PFSK-1 (cell line): ENCODE measurements around the gene CUL5.

Source experiments
- TAF1 ChIP-seq: IDR thresholded peaks from 2 replicates; pipeline ENCODE4 v1.6.1; 2012; ENCODE audit warnings: low read length, control low read depth, borderline replicate concordance; ENCODE audit not compliant: insufficient read depth
- TF ChIP-seq, protein P1 (sequence below), 2 experiments: IDR thresholded peaks; 2 replicates each; pipeline versions ENCODE4 v1.6.1 to v1.8.0; 2011 to 2012; ENCODE audit warnings: low read depth in 2 of 2, low read length in 2 of 2, control low read depth in 1 of 2, inconsistent platforms in 1 of 2, mild to moderate bottlenecking in 1 of 2, moderate library complexity in 1 of 2; ENCODE audit not compliant: insufficient read depth in 1 of 2

DNA sequence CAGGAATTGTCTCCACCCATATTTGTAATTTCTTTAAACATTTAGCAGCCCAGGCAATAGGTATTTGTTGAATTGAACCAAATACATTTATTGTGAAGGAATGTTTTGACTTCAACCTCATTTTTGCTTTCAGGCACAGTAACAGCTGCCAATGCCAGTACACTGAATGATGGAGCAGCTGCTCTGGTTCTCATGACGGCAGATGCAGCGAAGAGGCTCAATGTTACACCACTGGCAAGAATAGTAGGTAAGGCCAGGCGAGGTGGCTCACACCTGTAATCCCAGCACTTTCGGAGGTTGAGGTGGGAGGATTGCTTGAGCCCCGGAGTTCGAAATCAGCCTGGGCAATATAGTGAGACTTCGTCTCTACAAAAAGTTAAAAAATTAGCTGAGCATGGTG, 133.6 kb downstream of the CUL5 start:
- TF ChIP-seq, protein P1, sequence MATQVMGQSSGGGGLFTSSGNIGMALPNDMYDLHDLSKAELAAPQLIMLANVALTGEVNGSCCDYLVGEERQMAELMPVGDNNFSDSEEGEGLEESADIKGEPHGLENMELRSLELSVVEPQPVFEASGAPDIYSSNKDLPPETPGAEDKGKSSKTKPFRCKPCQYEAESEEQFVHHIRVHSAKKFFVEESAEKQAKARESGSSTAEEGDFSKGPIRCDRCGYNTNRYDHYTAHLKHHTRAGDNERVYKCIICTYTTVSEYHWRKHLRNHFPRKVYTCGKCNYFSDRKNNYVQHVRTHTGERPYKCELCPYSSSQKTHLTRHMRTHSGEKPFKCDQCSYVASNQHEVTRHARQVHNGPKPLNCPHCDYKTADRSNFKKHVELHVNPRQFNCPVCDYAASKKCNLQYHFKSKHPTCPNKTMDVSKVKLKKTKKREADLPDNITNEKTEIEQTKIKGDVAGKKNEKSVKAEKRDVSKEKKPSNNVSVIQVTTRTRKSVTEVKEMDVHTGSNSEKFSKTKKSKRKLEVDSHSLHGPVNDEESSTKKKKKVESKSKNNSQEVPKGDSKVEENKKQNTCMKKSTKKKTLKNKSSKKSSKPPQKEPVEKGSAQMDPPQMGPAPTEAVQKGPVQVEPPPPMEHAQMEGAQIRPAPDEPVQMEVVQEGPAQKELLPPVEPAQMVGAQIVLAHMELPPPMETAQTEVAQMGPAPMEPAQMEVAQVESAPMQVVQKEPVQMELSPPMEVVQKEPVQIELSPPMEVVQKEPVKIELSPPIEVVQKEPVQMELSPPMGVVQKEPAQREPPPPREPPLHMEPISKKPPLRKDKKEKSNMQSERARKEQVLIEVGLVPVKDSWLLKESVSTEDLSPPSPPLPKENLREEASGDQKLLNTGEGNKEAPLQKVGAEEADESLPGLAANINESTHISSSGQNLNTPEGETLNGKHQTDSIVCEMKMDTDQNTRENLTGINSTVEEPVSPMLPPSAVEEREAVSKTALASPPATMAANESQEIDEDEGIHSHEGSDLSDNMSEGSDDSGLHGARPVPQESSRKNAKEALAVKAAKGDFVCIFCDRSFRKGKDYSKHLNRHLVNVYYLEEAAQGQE (IDR thresholded peaks at IDR 0.05; ENCODE audit: insufficient read depth in 1 of 2, low read depth in 2 of 2, low read length in 2 of 2): no peak
- TF ChIP-seq TAF1: no peak
